A172 (cell line): ENCODE results near the gene ITPKC. TPM values are rescaled to one million over a fixed set of nuclear protein-coding genes. Genes with fewer than 3 reads are reported as not detected.

Source experiments
- DNase-seq: peaks from one replicate; pipeline ENCODE4 v3.0.0-alpha.2; 2015; ENCODE audit warnings: low spot score
- total RNA-seq: library from RNA; depleted of rRNA; stranded (reverse); fragments of >200 nt; shearing (Covaris generic); gene quantifications from 2 replicates; pipeline ENCODE4 v1.2.3, GENCODE V29; 2014

ITPKC gene
- total RNA-seq, 1 experiment from 2014 or later = 9.2 TPM

GRCh38 chr19:40690050-40690692 is 26.7 kb upstream of the ITPKC start, which contains the start of gene NUMBL:
NUMBL (minus strand) TSS chr19:40690651; CDS start chr19:40690483, 168 bp downstream.
- no peak for DNase-seq

- peak; percentile 85 for DNase-seq
These were observed 26.1 kb upstream of the ITPKC start for GRCh38 chr19:40690693-40691420.

- DNase-seq = no peak
These were observed 25.3 kb upstream of the ITPKC start for GRCh38 chr19:40691421-40692211.

- no peak for DNase-seq
These were observed 24.7 kb upstream of the ITPKC start for GRCh38 chr19:40692212-40692551.

GRCh38 chr19:40693150-40693788 is 23.6 kb upstream of the ITPKC start:
- no peak for DNase-seq

GRCh38 chr19:40693896-40694295 is 23.0 kb upstream of the ITPKC start:
- DNase-seq = no peak

GRCh38 chr19:40695881-40696280 is 21.0 kb upstream of the ITPKC start:
- no peak for DNase-seq

- DNase-seq = no peak
These were observed 19.9 kb upstream of the ITPKC start for GRCh38 chr19:40697007-40697406.

GRCh38 chr19:40700083-40700482 is 16.8 kb upstream of the ITPKC start:
- no peak for DNase-seq

- DNase-seq = no peak
These were observed 15.2 kb upstream of the ITPKC start for GRCh38 chr19:40701758-40702157.

- DNase-seq = no peak
These were observed 14.4 kb upstream of the ITPKC start for GRCh38 chr19:40702337-40703012.

- no peak for DNase-seq
These were observed 13.7 kb upstream of the ITPKC start for GRCh38 chr19:40703029-40703755.

GRCh38 chr19:40704491-40705361 is 12.2 kb upstream of the ITPKC start:
- DNase-seq = no peak

- no peak for DNase-seq
These were observed 11.6 kb upstream of the ITPKC start for GRCh38 chr19:40705362-40705651.

GRCh38 chr19:40705950-40706619 is 10.8 kb upstream of the ITPKC start:
- DNase-seq = no peak

GRCh38 chr19:40707615-40708014 is 9.3 kb upstream of the ITPKC start:
- no peak for DNase-seq

GRCh38 chr19:40709817-40710216 is 7.1 kb upstream of the ITPKC start:
- no peak for DNase-seq

- DNase-seq = no peak
These were observed 3.0 kb upstream of the ITPKC start for GRCh38 chr19:40713939-40714338.

- DNase-seq = peak; percentile 93
These were observed 2.2 kb upstream of the ITPKC start for GRCh38 chr19:40714441-40715299.
